Peyer's patch (tissue), 4 donors: ENCODE results near the gene DOCK4.

Experiments
- CTCF ChIP-seq, 6 experiments: fragments of 450-650 bp in 4 of 6; fragments of 200-600 bp in 2 of 6; sonication (generic) in 1 of 6; IDR thresholded peaks; one replicate each; pipeline ENCODE4 v1.5.1; 2017 to 2019; ENCODE audit warnings: antibody characterized with exemption in 6 of 6, mild to moderate bottlenecking in 3 of 6, moderate library complexity in 1 of 6
- POLR2A ChIP-seq, 2 donors: fragments of 450-650 bp; IDR thresholded peaks; one replicate each; pipeline ENCODE4 v1.5.1; 2017; ENCODE audit warnings: antibody characterized with exemption in 2 of 2, mild to moderate bottlenecking in 2 of 2, moderate library complexity in 2 of 2

GRCh38 chr7:112067200-112067599 lies 139.0 kb downstream of the DOCK4 start:
- no peak for TF ChIP-seq CTCF (IDR thresholded peaks at IDR 0.05)
- no peak for TF ChIP-seq POLR2A (IDR thresholded peaks at IDR 0.05)
